GM19452 (cell line): ENCODE results near the gene SYT17.
"Not testable (repeated sequence)": the region's sequence is repeated elsewhere in the genome, so short reads cannot be mapped to it uniquely, and the experiment has no call there.

ENCODE experiments used
- ATAC-seq: cut with Tn5 transposase; IDR thresholded peaks from one replicate; pipeline ENCODE4 v1.9.1; 2021; ENCODE audit not compliant: unreplicated experiment

SYT17 gene

GRCh38 chr16:19173059-19173458 lies 5.0 kb downstream of the SYT17 start:
- no peak for ATAC-seq

GRCh38 chr16:19173649-19174383 lies 5.8 kb downstream of the SYT17 start:
- ATAC-seq = no peak

GRCh38 chr16:19174478-19174877 lies 6.4 kb downstream of the SYT17 start:
- no peak for ATAC-seq

- no peak for ATAC-seq
Observed at GRCh38 chr16:19175492-19176262, 7.6 kb downstream of the SYT17 start.

- ATAC-seq = no peak
Observed at GRCh38 chr16:19177111-19177739, 9.2 kb downstream of the SYT17 start.

- no peak for ATAC-seq
Observed at GRCh38 chr16:19179546-19180490, 11.8 kb downstream of the SYT17 start.

- ATAC-seq = no peak
Observed at GRCh38 chr16:19180741-19181140, 12.7 kb downstream of the SYT17 start.

- no peak for ATAC-seq
Observed at GRCh38 chr16:19182481-19182880, 14.4 kb downstream of the SYT17 start.

- no peak for ATAC-seq
Observed at GRCh38 chr16:19183187-19183586, 15.1 kb downstream of the SYT17 start.

- no peak for ATAC-seq
Observed at GRCh38 chr16:19184823-19185509, 16.9 kb downstream of the SYT17 start.

- ATAC-seq = no peak
Observed at GRCh38 chr16:19185510-19185851, 17.4 kb downstream of the SYT17 start.

GRCh38 chr16:19186408-19186807 lies 18.4 kb downstream of the SYT17 start:
- ATAC-seq = no peak

- not testable (repeated sequence) for ATAC-seq
Observed at GRCh38 chr16:19187961-19188360, 19.9 kb downstream of the SYT17 start.

GRCh38 chr16:19188406-19188805 lies 20.4 kb downstream of the SYT17 start:
- ATAC-seq = no peak

GRCh38 chr16:19192865-19193264 lies 24.8 kb downstream of the SYT17 start:
- no peak for ATAC-seq

GRCh38 chr16:19196871-19197270 lies 28.8 kb downstream of the SYT17 start:
- ATAC-seq = no peak

- no peak for ATAC-seq
Observed at GRCh38 chr16:19203374-19203966, 35.4 kb downstream of the SYT17 start.

- peak; percentile 63 for ATAC-seq
Observed at GRCh38 chr16:19210280-19210924, 42.4 kb downstream of the SYT17 start.

- peak; percentile 42 for ATAC-seq
Observed at GRCh38 chr16:19210968-19211367, 42.9 kb downstream of the SYT17 start.
